Stimulated activated CD8-positive, alpha-beta memory T cell treated with anti-CD3 and anti-CD28 coated beads, Interleukin-12 subunit alpha, Interleukin-12 subunit beta, amount 100 ng/mL, for 4 hours (primary cell): ENCODE data around the gene TMA7.

Experiments
- DNase-seq: peaks from one replicate; pipeline ENCODE4 v3.0.0-alpha.2; 2020; ENCODE audit warnings: low read depth

Gene TMA7

GRCh38 chr3:48423241-48423882 lies 16.7 kb upstream of the TMA7 start:
- no peak for DNase-seq

- DNase-seq = no peak
These were observed 16.0 kb upstream of the TMA7 start for GRCh38 chr3:48423883-48424695.

- DNase-seq = no peak
These were observed 14.7 kb upstream of the TMA7 start for GRCh38 chr3:48425281-48425812.

GRCh38 chr3:48426401-48426909 lies 13.6 kb upstream of the TMA7 start:
- no peak for DNase-seq

- no peak for DNase-seq
These were observed 13.0 kb upstream of the TMA7 start for GRCh38 chr3:48426944-48427629.

GRCh38 chr3:48427630-48427962 lies 12.5 kb upstream of the TMA7 start:
- no peak for DNase-seq

- no peak for DNase-seq
These were observed 11.9 kb upstream of the TMA7 start for GRCh38 chr3:48428088-48428571.

- DNase-seq = no peak
These were observed 11.3 kb upstream of the TMA7 start for GRCh38 chr3:48428572-48429316.

GRCh38 chr3:48429317-48429959 lies 10.6 kb upstream of the TMA7 start:
- peak; percentile 60 for DNase-seq

GRCh38 chr3:48429960-48430707 lies 9.9 kb upstream of the TMA7 start, which contains the start of gene PLXNB1:
PLXNB1 (minus strand) TSS chr3:48430086; CDS start chr3:48424611, 5,475 bp downstream.
- peak; percentile 7 for DNase-seq

- DNase-seq = no peak
These were observed 9.4 kb upstream of the TMA7 start for GRCh38 chr3:48430708-48431101.

GRCh38 chr3:48431224-48432029 lies 8.6 kb upstream of the TMA7 start:
- no peak for DNase-seq

GRCh38 chr3:48432411-48433371 lies 7.4 kb upstream of the TMA7 start:
- no peak for DNase-seq

GRCh38 chr3:48433472-48434118 lies 6.5 kb upstream of the TMA7 start:
- no peak for DNase-seq

- no peak for DNase-seq
These were observed 5.3 kb upstream of the TMA7 start for GRCh38 chr3:48434591-48435222.

GRCh38 chr3:48435223-48435595 lies 4.8 kb upstream of the TMA7 start:
- DNase-seq = no peak

- peak; percentile 67 for DNase-seq
These were observed 4.1 kb upstream of the TMA7 start for GRCh38 chr3:48435774-48436476.
